HG03025 (cell line): ENCODE measurements around the gene HGFAC.

Source experiments
- ATAC-seq: cut with Tn5 transposase; IDR thresholded peaks from one replicate; pipeline ENCODE4 v1.9.1; 2021; ENCODE audit warnings: mild to moderate bottlenecking, moderate library complexity; ENCODE audit not compliant: unreplicated experiment, low FRiP score

The HGFAC gene

DNA sequence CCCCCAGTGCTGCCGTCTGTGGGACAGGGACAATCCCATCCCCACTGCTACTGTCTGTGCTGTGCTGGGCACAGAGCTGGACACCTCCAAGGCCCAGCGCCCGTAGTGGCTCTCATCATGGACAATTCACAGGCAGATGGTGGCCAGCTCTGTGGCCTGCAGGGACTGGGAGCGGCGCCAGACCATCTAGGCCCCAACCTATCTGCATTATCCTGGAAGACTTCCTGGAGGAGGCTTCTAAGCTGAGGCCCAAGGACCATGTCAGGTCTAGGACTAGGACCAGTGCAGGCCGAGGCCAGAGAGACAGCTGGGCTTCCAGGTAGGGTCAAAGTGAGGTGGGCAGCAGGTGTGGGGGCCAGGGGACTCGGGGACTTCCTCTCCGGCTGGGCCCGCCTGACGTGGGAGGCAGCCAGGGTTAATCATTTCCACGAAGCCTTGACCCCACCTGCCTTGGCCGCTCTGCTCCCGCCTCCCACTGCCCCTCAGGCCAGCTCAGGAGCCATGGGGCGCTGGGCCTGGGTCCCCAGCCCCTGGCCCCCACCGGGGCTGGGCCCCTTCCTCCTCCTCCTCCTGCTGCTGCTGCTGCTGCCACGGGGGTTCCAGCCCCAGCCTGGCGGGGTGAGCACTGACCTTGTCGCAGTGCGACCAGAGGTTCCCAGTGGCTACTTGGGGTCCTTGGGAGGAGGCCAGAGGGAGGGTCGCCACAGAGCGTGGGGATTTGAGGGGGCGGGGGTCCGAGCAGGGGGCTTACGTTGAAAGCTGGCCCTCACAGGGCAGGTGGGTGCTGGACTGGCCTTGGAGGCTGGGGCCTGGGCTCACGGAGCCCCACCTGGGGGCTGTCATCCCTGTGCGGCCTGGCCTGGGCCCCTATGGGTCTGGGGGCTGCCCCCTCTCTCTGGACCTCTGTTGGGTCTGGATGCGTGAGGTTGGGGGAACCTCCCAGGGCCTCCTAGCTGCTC is at the start of gene HGFAC:
TSS of gene HGFAC (plus strand) at position 468 of the 959 bp plus-strand sequence. CDS start at position 502, 34 bp downstream.
- no peak for ATAC-seq

DNA sequence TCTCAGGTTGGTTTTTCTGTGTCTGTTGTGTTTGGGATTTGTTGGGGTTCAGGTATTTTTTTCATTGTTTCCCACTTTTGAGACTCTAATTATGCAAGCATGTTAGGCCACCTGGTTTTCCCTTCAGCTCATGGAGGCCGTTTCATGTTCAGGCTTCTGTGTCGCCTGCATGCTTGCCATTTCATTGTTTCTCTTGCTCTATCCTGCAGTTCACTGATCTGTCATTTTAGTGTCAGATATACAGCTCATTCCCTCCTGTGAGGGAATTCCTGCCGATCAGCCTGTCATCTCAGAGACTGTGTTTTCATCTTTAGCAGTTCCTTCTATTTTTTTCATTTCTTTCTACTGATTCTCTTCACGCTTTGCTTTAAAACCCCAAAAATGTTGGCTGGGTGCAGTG is 49.4 kb upstream of the HGFAC start:
- no peak for ATAC-seq

DNA sequence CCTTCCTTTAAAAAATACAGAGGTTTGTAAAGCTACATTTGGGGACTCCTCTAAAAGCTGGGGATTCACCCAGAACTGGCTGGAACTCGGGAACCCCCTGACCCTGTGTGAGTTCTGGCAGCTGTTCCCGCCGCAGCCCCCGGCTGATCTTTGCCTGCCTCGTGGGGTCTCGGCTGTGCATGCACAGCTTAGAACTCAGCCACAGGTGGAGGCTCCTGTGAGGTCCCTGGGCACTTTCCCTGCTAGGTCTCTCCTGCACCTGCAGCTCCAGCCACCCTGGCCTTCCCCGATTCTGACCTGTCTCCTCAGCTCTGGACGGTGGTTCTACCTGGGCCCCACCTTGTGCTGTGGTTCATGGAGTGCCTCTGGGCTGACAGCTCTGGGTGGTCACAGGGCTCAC is 48.6 kb upstream of the HGFAC start:
- ATAC-seq, result no peak

DNA sequence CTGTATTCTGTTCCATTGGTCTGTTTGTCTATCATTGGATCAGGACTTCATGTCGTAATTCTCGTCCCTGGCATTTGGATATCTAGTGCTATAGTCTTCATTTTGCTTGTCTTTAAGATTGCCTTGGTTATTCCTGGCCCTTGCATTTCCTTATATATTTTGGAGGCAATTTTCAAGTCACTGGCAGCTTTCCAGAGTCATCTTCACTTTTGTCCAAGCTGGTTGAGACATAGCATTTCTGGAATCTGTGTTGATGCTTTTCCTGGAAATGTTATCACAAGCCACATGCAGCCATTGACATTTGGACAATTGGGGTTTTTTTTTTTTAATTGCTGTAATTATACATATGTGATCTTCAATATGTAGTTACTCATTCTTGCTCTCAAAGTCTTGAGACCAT is 45.2 kb upstream of the HGFAC start:
- ATAC-seq, result no peak

DNA sequence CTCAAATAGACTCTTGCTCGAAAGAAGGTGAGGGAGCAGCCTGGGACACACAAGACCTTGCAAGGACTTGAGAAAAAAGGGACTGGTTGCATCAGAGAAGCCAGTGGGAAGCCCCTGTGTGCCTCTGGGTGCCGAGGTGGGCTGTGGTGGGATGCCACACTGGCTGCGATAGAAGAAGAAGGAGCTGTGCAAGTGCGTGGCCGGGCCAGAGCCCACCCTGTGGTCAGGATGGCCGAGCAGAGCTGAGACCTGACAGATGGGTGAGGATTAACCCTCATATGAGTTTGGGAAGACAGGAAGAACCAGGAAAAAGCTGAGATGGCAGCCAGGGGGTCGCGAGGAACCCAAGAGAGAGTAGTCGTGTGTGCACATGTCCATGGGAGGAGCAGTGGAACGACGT is 44.6 kb upstream of the HGFAC start:
- ATAC-seq, result no peak

DNA sequence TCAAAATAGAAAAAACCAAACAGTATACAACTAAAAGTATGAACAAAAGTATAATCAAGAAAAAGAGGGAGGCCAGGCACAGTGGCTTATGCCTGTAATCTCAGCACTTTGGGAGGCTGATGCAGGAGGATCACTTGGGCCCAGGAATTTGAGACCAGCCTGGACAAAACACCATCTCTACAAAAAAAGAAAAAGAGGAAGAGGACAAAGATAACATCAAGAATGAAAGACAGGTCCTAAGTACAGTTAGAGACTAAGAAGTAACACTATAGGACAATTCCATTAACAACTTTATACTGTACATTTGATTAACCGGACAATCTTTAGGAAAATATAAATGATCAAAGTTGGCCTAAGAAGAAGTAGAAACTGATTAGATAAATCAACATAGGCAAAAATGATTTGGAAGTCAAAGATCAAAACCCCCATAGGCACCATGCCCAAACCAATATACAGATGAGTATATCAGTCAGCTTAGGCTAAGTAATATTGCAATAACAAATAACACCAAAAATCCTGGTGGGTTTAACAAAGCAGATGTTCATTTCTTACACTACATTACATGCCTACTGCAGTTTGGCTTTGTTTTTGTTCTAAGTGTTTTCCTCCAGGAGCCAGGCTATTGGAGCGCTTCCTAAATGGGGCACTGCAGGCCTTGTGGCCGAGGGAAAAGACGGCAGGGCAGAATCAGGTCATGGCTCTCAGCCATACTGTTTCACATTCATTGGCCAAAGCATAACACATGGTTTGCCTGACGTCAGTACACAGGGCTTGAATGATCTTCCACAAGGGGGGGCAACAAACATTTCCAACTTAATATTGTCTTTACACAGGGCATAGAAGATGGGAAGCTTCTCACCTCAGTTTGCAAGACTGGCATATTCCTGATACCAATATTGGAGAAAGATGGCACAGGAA is 42.2 kb upstream of the HGFAC start:
- no peak for ATAC-seq

DNA sequence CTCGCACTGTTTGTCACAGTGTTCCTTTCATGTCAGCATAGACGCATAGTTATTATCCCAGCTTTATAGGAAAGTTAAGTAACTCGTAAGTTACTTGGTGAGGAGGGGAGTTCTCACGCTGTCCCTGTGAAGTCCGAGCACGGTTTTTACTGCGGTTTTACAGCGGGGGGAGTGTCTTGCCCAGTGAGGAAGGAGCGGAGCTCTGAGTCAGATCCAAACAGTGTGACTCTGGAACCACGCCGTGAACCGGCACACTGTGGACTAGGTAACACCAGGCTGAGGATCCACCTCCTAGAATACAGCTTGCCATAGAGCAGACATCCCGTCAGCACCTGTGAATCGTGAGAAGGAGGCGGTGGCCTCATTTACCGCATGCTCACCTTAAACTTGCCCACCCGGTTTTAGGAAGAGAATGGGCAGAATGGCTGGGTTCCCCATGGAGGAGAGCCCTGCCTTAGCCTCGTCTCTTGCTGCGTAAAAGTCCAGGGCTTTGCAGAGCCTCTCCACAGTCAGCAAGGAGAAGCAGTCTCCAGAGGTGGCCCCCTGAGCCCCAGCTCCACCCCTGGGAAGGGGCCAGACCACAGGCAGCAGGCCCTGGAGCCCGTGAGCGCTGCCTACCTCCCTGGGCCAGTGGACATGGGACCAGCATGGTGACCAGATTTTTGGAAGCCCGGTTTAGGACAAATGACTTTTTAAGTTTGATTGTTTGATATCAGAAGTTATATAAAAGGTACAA is 40.2 kb upstream of the HGFAC start:
- ATAC-seq, result no peak

DNA sequence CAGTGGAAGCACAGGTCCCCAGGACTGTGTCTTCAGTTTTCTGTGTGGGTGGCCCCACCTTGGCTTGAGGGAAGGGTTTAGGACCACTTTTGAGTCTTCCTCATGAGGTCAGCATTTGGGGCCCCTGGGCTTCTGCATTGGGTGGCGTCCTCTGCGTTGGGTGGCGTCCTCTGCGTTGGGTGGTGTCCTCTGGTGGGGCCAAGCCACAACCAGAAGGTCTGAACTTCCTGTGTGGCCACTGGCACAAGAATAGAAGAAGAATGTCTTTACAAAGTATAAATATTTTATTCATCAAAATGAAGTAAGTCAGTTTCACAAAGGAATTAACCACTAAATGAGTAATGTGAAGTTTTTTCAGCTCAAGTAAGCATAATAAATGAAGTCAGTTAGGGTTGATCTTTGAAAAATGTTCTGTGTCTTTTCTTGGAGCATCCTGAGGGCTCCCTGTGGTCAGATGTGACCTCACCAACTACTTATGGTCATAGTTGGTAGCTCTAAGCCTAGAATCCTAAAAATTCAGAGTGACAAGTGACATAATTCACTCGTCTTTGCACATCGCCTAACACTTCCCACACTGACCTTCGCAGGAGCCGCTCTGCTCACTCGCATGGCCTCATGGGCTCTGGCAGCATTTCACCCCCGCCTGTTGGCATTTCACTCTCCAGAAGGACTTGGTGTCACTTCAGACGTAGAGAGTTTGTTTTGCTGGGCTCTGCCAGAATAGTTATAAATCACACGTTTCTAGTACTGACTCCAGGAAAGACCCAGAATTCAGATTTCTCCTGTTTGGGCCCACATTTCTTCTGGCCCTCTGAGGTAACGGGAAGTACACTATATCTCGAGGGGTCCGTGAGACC is 39.0 kb upstream of the HGFAC start:
- ATAC-seq, result no peak

DNA sequence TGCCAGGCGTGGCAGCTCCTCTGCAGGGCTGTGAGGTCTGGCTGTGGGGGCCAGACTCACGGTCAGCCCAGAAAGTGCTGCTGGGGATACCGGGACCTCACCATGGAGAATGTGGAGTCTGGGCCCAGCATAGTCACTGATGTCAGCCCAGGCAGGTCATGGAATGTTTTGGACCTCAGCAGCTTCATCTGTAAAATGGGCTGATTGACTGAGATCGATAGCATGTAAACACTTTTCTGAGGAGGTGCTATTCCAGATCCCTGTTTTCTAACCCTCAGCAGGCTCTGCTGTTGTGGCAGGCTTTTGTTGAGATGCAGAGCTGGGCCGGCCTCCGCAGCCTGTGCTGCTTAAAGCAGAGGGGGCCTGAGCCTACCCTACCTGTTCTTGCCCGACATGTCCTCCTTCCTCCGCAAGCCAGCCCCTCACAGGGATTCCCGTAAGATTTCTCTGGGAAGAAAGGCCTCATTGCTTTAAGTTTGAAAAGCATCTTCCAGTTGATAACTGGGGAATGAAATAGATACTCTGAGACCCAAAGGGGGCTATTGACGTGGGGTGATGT is 38.3 kb upstream of the HGFAC start:
- ATAC-seq, result no peak

DNA sequence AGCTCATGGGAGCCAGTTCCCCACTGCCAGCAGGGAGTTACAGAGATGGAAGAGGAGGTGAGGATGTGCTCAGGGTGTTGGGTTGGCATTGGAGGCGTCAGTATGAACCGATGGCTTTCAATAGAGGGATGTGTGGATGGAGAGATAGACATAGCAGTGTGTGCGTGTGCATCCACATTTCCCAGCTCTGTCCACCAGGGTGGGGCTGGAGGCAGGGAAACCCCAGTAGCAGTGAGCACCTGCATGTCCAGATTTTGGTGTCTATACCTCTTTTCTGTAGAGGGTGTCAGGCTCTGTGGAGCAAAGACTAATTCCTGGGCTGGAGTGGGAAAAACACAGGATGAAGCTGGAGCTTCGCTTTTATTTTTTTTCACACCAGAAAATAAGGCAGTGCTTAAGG is 37.2 kb upstream of the HGFAC start:
- ATAC-seq, result no peak

DNA sequence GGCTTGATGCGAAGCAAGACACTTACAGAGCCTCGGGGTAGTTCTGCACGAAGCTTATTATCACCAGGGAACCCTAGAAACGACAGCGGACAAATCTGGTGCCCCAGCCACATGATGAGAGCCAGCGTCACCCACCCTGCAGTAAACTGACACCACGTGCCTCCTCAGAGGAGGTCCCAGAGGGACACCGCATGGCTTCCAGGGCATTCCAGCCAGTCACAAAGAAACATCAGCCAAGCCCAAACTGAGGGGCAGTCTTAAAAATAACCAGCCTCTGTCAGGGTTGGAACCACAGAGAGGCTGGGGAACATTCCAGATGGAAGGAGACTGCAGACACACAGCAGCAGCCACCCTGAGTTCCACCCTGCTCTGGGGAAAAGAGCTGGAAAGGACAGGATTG is 36.6 kb upstream of the HGFAC start:
- ATAC-seq, result no peak

DNA sequence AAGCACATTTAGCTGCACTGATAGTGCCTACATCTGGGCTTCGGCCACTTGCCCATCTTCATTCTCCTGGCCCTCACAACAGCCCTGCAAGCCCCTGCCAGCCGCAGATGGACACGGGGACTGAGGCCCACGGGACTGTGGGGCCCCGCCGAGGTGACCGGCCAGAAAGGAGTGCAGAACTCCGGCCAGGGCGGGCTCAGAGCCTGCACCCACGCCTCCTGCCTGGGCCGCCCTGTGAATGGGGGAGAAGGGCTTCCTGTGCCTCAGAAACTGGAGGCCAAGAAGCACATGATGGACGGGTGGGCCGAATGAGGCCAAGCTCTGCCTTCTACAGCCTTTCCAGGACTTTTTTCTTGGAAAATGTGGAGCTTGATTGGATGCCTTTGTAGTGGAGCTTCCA is 35.7 kb upstream of the HGFAC start:
- no peak for ATAC-seq

DNA sequence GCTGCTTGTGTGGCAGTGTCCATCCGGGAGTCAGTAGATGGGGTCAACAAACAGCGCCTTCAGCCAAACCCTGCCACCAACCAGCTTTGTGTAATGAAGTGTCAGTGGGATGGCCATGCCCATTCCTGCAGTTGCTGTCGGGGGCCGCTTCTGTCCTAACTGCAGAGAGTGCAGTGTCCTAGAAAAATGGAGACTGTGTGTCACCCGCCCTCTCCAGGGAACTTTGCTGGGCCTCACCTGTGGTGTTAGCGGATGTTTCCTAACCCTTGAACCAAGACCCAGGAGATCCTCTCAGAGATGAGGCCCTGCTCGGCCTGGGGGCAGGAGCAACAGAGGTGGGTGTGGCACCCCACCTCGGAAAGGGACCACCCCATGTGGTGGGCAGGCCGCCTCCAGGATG is 35.3 kb upstream of the HGFAC start:
- ATAC-seq, result no peak

DNA sequence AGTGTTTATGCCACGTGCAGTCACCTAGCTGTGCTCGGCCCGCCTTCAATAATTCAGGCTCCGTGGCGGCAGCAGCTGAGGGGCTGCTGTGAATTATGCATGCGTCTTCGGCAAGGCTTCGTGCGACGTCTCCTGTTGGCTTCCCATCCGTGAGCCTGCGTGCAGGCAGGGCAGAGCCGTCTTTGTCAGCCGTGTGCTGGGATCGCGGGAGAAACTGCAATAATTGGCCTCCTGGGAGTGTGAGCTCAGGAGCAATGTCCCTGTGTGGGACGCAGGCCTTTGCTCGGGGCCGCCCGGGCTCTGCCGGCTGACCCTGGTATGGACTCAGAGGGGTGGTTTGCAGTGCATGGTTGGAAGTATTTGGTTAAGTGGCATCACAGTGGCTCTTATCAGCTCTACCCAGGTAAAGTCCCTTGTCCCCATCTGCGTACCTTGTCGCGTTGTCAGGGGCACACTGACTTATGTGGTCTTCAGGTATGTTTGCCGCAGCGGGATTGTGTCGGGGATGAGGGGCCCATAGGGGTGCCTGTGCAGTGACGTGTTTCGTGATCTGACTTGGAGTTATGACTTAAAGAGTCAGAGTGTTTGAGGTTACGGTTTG is 34.5 kb upstream of the HGFAC start:
- ATAC-seq, result no peak

DNA sequence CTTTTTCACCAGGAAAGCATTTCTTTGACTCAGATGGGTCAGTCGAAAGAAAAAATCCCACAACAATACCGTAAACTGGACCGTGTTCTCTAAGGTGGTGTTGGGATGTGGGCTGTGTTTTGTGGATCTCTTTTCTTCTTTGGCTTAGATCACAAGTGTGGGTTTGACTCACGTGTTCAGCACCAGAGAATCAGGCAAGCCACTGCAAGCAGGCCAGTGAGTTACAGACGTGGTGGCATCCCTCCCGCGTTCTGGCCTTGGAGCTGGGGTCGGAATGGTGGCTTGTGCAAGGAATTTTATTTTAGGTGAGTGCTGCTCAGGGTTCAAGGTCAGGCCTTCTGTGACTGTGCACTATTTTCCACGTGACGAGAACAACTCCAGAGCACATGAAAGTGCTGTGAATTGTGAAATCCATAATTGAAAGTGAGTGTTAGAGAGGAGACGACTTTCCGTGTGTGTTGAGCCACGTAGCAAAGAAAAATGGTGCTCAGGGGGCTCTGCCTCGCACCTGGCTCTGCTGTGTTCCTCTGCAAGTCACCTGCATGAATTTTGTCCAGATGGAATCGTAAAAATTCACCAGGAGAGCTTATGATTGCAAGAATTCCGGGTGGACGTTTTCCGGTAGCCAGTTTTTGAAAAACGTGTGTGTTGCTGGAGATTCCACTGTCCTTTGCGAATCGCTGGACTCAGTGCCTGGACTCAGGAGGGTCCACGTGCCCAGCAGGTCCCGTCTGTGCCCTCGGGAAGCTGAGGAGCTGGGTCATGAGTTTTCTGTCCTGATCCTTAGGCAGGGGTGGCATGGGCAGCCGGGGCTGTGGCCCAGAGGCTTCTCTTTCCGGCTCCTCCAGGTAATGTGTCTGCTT is 33.6 kb upstream of the HGFAC start:
- no peak for ATAC-seq

DNA sequence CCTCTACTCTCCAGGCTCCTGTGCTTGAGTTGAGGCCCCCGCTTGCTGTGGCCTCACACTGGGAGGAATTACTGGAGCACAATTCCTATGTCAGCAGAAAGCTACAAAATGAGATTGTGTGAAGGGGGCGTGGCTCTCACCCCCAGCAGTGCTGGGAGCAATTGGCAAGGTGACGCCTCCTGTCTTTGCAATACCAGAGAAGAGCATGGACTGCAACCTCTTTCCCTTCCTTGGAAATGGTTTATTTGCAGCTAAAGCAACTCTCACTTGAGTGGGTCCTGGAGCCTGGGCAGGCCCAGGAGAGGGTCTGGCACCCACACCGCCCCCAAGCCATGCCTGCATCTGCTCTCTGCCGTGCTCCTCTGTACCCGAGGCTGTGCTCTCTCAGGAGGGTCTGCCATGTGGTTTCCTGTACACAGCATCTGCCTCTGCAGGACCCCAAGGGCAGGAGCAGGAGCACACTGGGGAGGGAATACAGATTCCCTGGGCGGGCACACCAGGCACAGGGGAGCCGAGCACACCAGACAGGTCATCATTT is 32.9 kb upstream of the HGFAC start:
- ATAC-seq, result no peak

DNA sequence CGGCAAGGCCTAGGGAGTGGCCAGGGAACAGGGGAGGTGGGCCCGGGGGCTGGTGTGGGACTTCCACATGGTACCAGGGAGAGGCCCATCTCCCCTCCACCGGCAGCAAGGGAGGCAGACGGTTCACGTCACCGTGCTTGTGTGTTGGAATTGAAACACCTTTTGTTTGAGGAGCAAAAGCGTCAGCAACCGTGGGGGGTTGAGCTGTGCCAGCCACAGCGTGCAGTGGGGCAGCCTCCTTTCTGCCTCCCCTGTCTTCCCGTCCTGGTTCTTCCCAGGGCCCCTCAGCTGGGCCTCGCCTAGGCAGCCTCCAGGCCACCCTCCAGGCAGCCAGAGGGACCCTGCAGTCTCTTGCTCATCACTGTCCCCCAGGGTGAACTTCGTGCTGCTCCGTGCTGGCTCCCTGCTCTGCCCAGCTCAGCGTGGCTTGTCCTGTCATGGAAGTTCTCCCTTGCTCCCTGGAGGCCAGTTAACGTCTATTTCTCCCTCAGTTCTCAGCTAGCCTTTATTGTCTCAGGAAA is 32.1 kb upstream of the HGFAC start:
- ATAC-seq, result no peak
